GM23248 (cell line): ENCODE data around the gene VWA5B1. TPM values are rescaled to one million over a fixed set of nuclear protein-coding genes. Genes with fewer than 3 reads are reported as not detected.

Source experiments
- DNase-seq: peaks from one replicate; pipeline ENCODE4 v3.0.0-alpha.2; 2015
- H2AFZ ChIP-seq: fragments of 200-600 bp; sonication (generic); 2 replicates; pipeline ENCODE4 v1.6.1; 2016; ENCODE audit warnings: antibody characterized with exemption
- H3F3A ChIP-seq: fragments of 200-600 bp; sonication (generic); 2 replicates; pipeline ENCODE4 v1.6.1; 2016; ENCODE audit warnings: mild to moderate bottlenecking, antibody characterized with exemption, mixed run types; ENCODE audit not compliant: insufficient read depth
- H3K27ac ChIP-seq: fragments of 200-600 bp; sonication (generic); 2 replicates; pipeline ENCODE4 v1.5.1; 2016; ENCODE audit warnings: mild to moderate bottlenecking
- H3K27me3 ChIP-seq: fragments of 200-600 bp; sonication (generic); replicated peaks from 2 replicates; pipeline ENCODE4 v1.6.1; 2016; ENCODE audit warnings: mild to moderate bottlenecking; ENCODE audit not compliant: insufficient read depth
- H3K36me3 ChIP-seq: fragments of 200-600 bp; sonication (generic); 2 replicates; pipeline ENCODE4 v1.6.1; 2016; ENCODE audit warnings: low read depth, mild to moderate bottlenecking
- H3K4me1 ChIP-seq: fragments of 200-600 bp; sonication (generic); 2 replicates; pipeline ENCODE4 v1.6.1; 2016; ENCODE audit warnings: mild to moderate bottlenecking; ENCODE audit not compliant: insufficient read depth
- H3K4me2 ChIP-seq: fragments of 200-600 bp; sonication (generic); one replicate; pipeline ENCODE4 v1.6.1; 2016; ENCODE audit warnings: mild to moderate bottlenecking; ENCODE audit not compliant: unreplicated experiment
- H3K4me3 ChIP-seq: fragments of 200-600 bp; sonication (generic); 2 replicates; pipeline ENCODE4 v1.5.1; 2016; ENCODE audit warnings: mild to moderate bottlenecking
- H3K79me2 ChIP-seq: fragments of 200-600 bp; sonication (generic); 2 replicates; pipeline ENCODE4 v1.6.1; 2016; ENCODE audit warnings: mild to moderate bottlenecking; ENCODE audit not compliant: insufficient read depth
- H3K9ac ChIP-seq: fragments of 200-600 bp; sonication (generic); 2 replicates; pipeline ENCODE4 v1.6.1; 2016; ENCODE audit warnings: mild to moderate bottlenecking
- H3K9me2 ChIP-seq: fragments of 200-600 bp; sonication (generic); 2 replicates; pipeline ENCODE4 v1.6.1; 2016; ENCODE audit warnings: mixed run types, mild to moderate bottlenecking, moderate library complexity; ENCODE audit not compliant: insufficient read depth
- H3K9me3 ChIP-seq: fragments of 200-600 bp; sonication (generic); one replicate; pipeline ENCODE4 v1.6.1; 2017; ENCODE audit warnings: low read depth
- H4K20me1 ChIP-seq: fragments of 200-600 bp; sonication (generic); 2 replicates; pipeline ENCODE4 v1.6.0; 2016; ENCODE audit not compliant: insufficient read depth
- EZH2 ChIP-seq: fragments of 200-600 bp; sonication (generic); IDR thresholded peaks from 2 replicates; pipeline ENCODE4 v1.6.1; 2018; ENCODE audit warnings: antibody characterized with exemption, mild to moderate bottlenecking; ENCODE audit not compliant: insufficient read depth, poor library complexity, severe bottlenecking
- EZH2phosphoT487 ChIP-seq: fragments of 200-600 bp; sonication (generic); IDR thresholded peaks from 2 replicates; pipeline ENCODE4 v1.6.1; 2018; ENCODE audit warnings: antibody characterized with exemption, moderate library complexity, mild to moderate bottlenecking, low read depth; ENCODE audit not compliant: insufficient read depth
- WGBS, 2 experiments: methylation state at CpG; one replicate each; pipeline ENCODE4 v1.1.6; 2015 to 2017; ENCODE audit warnings: low lambda C conversion rate in 2 of 2, low coverage in 1 of 2; ENCODE audit errors: missing lambda C conversion rate in 2 of 2; 5-methylcytosine and 5-hydroxymethylcytosine counted together
- in situ Hi-C: fragments of 300-500 bp; cut with MboI; formaldehyde crosslinking; loops from 2 replicates; pipeline ENCODE4 v1.15.0; 2020
- polyA plus RNA-seq: library from polyadenylated mRNA; unstranded; fragments of >200 nt; fragmentation: Nextera tagmentation; extraction: Ambion mirVana; gene quantifications from 2 replicates; pipeline ENCODE4 v1.2.1, GENCODE V29; 2016
- total RNA-seq: library from RNA; depleted of rRNA; stranded (reverse); fragments of >200 nt; shearing (Covaris generic); gene quantifications from 2 replicates; pipeline ENCODE4 v1.2.3, GENCODE V29; 2014

The VWA5B1 gene
- total and polyA plus RNA-seq, 2 experiments from 2014 or later, result not detected

DNA sequence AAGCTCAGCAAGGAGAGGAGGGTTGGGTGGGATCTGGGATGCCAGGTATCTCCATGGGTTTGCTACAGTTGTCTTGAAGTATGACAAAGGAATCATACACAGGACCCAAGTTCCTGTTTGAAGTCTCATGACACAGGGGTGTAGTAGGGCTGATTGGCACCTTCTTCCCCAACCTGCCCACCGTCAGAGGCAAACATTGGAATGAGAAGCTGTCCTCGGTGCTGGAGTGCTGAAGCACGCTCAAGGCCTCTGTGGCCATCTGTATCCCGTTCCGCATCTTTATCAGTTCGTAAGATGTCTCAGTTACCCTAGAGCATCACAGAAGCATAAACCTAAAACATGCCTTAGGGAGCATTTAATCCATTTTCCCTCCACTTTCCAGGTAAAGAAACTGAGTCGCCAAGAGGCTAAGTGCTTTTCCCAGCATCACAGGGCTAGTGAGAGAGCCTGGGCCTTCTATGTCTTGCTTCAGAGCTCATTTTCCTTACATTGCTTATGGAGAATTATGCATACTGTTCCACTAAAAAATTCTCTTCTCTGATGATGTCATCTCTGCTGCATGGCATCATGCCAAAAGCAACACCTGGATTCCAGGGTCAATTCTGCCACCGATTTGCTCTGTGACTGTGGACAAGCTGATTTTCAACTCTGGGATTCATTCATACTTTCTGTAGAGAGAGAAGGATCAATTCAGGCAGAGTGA lies 34.2 kb downstream of the VWA5B1 start:
- Histone ChIP-seq H3K4me1 (peaks cover 17% of the 10 kb centered on the region), H3K9me3 (no peaks in the 10 kb centered on the region), H3K4me2 (no peak overlapping the region), H3K4me3 (no peak overlapping the region), H3K79me2 (no peaks in the 10 kb centered on the region), H3K9me2 (no peaks in the 10 kb centered on the region), H3K27ac (no peak overlapping the region), H4K20me1 (no peaks in the 10 kb centered on the region), H3F3A (0 out of 2 replicates have a peak, but pooled peaks cover 5% of the 10 kb centered on the region), H3K27me3 (peaks cover 15% of the 10 kb centered on the region; the same call in 1 of the 2 replicates), H3K36me3 (no peaks in the 10 kb centered on the region), H2AFZ (no peak overlapping the region), H3K9ac (no peak overlapping the region)
- TF ChIP-seq EZH2, result no peak
- TF ChIP-seq EZH2phosphoT487, result no peak
- 59 to 67% methylated on average over 8 of the region's 8 CpGs for WGBS, 2 experiments
- no peak for DNase-seq
- in situ Hi-C loops, result no loop called here

DNA sequence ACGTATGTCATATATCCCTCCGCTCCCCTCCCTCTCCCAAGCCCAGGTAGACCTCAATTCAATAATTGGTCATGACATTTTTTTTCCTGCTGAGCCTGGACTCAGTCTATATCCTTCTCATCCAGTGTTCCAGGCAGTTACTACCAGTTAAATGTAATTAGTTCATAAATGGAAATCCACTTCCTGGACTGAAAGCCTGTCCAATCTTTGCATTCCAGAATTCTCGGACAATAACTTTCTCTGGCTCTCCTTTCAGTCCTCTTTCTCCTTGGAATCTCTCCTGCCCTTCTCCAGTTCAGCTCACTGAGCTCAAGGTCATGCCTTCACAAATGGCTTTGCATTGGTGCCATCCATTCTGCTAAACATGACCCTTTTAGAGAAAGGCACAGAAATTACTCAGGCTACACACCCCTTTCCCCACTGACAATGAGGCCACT lies 34.8 kb downstream of the VWA5B1 start:
- no peaks in the 10 kb centered on the region for H3K79me2 ChIP-seq
- H3K4me2 ChIP-seq, result no peak overlapping the region
- TF ChIP-seq EZH2 (no peak), EZH2phosphoT487 (no peak)
- H4K20me1 ChIP-seq, result no peaks in the 10 kb centered on the region
- H3K36me3 ChIP-seq, result no peaks in the 10 kb centered on the region
- H2AFZ ChIP-seq, result no peak overlapping the region
- in situ Hi-C loops, result no loop called here
- H3K9me2 ChIP-seq, result no peaks in the 10 kb centered on the region
- peaks cover 17% of the 10 kb centered on the region for H3K4me1 ChIP-seq
- H3K9ac ChIP-seq, result no peak overlapping the region
- no peak overlapping the region for H3K4me3 ChIP-seq
- 0 out of 2 replicates have a peak, but pooled peaks cover 5% of the 10 kb centered on the region for H3F3A ChIP-seq
- H3K9me3 ChIP-seq, result no peaks in the 10 kb centered on the region
- WGBS, 2 experiments, result 54 to 57% methylated on average over 3 of the region's 3 CpGs
- H3K27ac ChIP-seq, result no peak overlapping the region
- H3K27me3 ChIP-seq, result peaks cover 15% of the 10 kb centered on the region; the same call in 1 of the 2 replicates
- no peak for DNase-seq

DNA sequence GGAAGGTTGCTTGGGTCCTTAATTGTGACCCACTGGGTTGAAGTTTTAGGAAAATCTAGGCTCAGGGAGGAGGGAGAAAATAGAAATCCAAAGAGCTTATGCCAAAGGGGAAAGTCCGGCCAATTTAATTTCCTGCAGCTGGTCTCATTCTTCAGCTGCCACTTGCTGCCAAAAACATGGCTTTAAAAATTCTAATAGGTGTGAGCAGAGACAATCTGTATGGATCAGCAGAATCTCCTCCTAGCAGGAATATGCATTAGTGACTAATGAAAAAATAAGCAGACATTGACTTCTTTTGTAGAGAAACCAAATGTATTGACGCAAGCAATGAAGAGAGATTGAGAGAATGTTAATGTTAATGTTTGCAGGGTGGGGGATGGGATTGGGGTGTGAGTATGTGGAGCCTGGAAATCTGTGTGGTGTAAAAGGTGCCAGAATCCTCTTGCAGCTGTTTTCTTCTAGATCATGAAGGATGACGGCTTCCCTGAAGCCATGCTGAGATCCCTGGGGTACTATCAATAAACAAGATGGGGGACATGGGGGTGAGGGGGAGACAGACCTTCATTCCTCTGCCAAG lies 35.3 kb downstream of the VWA5B1 start:
- peaks cover 17% of the 10 kb centered on the region for H3K4me1 ChIP-seq
- 0 out of 2 replicates have a peak, but pooled peaks cover 5% of the 10 kb centered on the region for H3F3A ChIP-seq
- in situ Hi-C loops, result no loop called here
- H3K27me3 ChIP-seq, result peaks cover 15% of the 10 kb centered on the region; the same call in 1 of the 2 replicates
- no peaks in the 10 kb centered on the region for H3K36me3 ChIP-seq
- DNase-seq, result peak; percentile 22
- no peaks in the 10 kb centered on the region for H3K9me3 ChIP-seq
- H3K9ac ChIP-seq, result no peak overlapping the region
- H3K4me2 ChIP-seq, result no peak overlapping the region
- 4 to 6% methylated on average over 3 of the region's 3 CpGs for WGBS, 2 experiments
- H4K20me1 ChIP-seq, result no peaks in the 10 kb centered on the region
- H3K27ac ChIP-seq, result no peak overlapping the region
- TF ChIP-seq EZH2phosphoT487 (no peak), EZH2 (no peak)
- no peak overlapping the region for H2AFZ ChIP-seq
- no peaks in the 10 kb centered on the region for H3K79me2 ChIP-seq
- H3K4me3 ChIP-seq, result no peak overlapping the region
- no peaks in the 10 kb centered on the region for H3K9me2 ChIP-seq

DNA sequence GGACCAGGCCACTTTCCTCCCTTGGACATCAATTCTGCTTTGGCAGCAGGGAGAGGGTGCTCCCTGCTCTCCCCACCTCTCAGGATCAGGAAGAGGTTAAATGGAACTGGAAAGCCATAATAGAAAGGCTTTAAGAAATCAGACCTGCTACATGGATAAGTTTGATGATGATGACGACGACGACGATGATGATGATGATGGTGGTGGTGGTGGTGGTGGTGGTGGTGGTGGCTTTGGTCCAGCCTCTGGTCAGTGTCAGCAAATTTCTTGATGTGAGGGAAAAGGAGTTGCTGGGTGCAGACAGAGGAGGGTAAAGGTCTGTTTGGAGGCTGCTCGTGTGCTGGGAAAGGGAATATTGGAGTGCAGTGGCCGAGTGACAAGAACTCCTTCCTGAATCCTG lies 36.8 kb downstream of the VWA5B1 start:
- in situ Hi-C loops, result no loop called here
- H3K4me2 ChIP-seq, result no peak overlapping the region
- H3F3A ChIP-seq, result 0 out of 2 replicates have a peak, but pooled peaks cover 5% of the 10 kb centered on the region
- H3K36me3 ChIP-seq, result no peaks in the 10 kb centered on the region
- H3K4me3 ChIP-seq, result no peak overlapping the region
- peaks cover 15% of the 10 kb centered on the region; the same call in 1 of the 2 replicates for H3K27me3 ChIP-seq
- no peak for TF ChIP-seq EZH2
- no peak for TF ChIP-seq EZH2phosphoT487
- peaks cover 7% of the 10 kb centered on the region; the same call in 1 of the 2 replicates for H3K4me1 ChIP-seq
- H3K9ac ChIP-seq, result no peak overlapping the region
- H3K79me2 ChIP-seq, result no peaks in the 10 kb centered on the region
- H3K9me3 ChIP-seq, result no peaks in the 10 kb centered on the region
- H3K27ac ChIP-seq, result no peak overlapping the region
- no peaks in the 10 kb centered on the region for H3K9me2 ChIP-seq
- WGBS, 2 experiments, result 46 to 50% methylated on average over 6 of the region's 6 CpGs
- H2AFZ ChIP-seq, result no peak overlapping the region
- no peak for DNase-seq
- no peaks in the 10 kb centered on the region for H4K20me1 ChIP-seq
